DND-41 (cell line): Measurements from ENCODE around the gene CTNNA1.

Experiments
- ATAC-seq: fragments of 200-7000 bp; cut with Tn5 transposase; 3 replicates; pipeline ENCODE4 v1.9.1; 2021; ENCODE audit warnings: low read depth; ENCODE audit not compliant: insufficient read depth
- DNase-seq: peaks from one replicate; pipeline ENCODE4 v3.0.0-alpha.2; 2020
- H2AFZ ChIP-seq: 2 replicates; pipeline ENCODE4 v1.6.0; 2012; ENCODE audit warnings: low read depth, low read length
- H3K27ac ChIP-seq: 2 replicates; pipeline ENCODE4 v1.5.1; 2012; ENCODE audit warnings: low read length, inconsistent platforms
- H3K27me3 ChIP-seq: fragments of 200-600 bp; sonication (generic); 2 replicates; pipeline ENCODE4 v1.6.0; 2012; ENCODE audit warnings: low read length, mild to moderate bottlenecking, inconsistent platforms; ENCODE audit not compliant: insufficient read depth, poor library complexity
- H3K36me3 ChIP-seq: 2 replicates; pipeline ENCODE4 v1.5.1; 2012; ENCODE audit warnings: low read length, inconsistent platforms; ENCODE audit not compliant: insufficient read depth
- H3K4me1 ChIP-seq: 2 replicates; pipeline ENCODE4 v1.5.1; 2012; ENCODE audit warnings: mild to moderate bottlenecking, low read length; ENCODE audit not compliant: insufficient read depth
- H3K4me2 ChIP-seq: 2 replicates; pipeline ENCODE4 v1.6.0; 2012; ENCODE audit warnings: mild to moderate bottlenecking, moderate library complexity, low read length, inconsistent platforms; ENCODE audit not compliant: insufficient read depth
- H3K4me3 ChIP-seq, 2 experiments: fragments of 200-600 bp in 1 of 2; shearing (Covaris generic) in 1 of 2; 2 replicates each; pipeline ENCODE4 v1.5.1; 2012 to 2016; ENCODE audit warnings: inconsistent platforms in 2 of 2, low read length in 2 of 2, mild to moderate bottlenecking in 2 of 2, low read depth in 1 of 2, moderate library complexity in 1 of 2
- H3K79me2 ChIP-seq: 2 replicates; pipeline ENCODE4 v1.6.0; 2012; ENCODE audit warnings: low read length, inconsistent platforms; ENCODE audit not compliant: insufficient read depth
- H3K9ac ChIP-seq: 2 replicates; pipeline ENCODE4 v1.6.0; 2012; ENCODE audit warnings: low read depth, mild to moderate bottlenecking, inconsistent platforms, low read length, moderate library complexity
- H3K9me3 ChIP-seq: 2 replicates; pipeline ENCODE4 v1.5.1; 2012; ENCODE audit warnings: low read length, moderate library complexity, mild to moderate bottlenecking, inconsistent platforms; ENCODE audit not compliant: insufficient read depth, severe bottlenecking
- H4K20me1 ChIP-seq: 2 replicates; pipeline ENCODE4 v1.6.0; 2012; ENCODE audit warnings: low read length; ENCODE audit not compliant: insufficient read depth
- EZH2 ChIP-seq: IDR thresholded peaks from 3 replicates; pipeline ENCODE4 v1.6.1; 2012; ENCODE audit warnings: borderline replicate concordance, low read depth, mild to moderate bottlenecking, moderate library complexity, low read length, inconsistent platforms; ENCODE audit not compliant: severe bottlenecking
- TF ChIP-seq, protein P1 (sequence below): IDR thresholded peaks from 2 replicates; pipeline ENCODE4 v1.5.1; 2012; ENCODE audit warnings: borderline replicate concordance, low read length, moderate library complexity, mild to moderate bottlenecking; ENCODE audit not compliant: poor library complexity, severe bottlenecking; ENCODE audit errors: extremely low read depth

Gene CTNNA1

DNA sequence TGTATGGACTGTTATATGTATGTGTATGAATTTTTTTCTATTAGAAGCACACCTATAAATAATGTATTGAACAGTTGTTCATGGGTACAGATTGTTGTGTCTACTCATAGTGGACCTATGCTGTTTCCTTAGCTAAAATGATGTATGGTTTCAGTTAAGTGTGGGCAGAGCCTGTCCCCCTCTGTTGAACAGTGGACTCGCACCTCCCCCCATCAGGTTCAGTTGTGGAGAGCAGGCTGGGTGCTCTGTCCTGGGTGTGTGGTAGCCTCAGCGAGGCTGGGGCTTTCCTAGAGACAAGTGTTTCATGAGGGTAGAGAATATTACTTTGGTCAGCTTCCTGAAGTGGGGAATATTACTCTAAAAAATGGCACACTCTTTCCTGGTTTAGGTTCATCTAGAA, 169.3 kb downstream of the CTNNA1 start:
- no peak for DNase-seq
- ATAC-seq: no peak
- no peak overlapping the region for H3K9ac ChIP-seq
- no peaks in the 10 kb centered on the region for H3K36me3 ChIP-seq
- H3K4me1 ChIP-seq: no peaks in the 10 kb centered on the region
- no peaks in the 10 kb centered on the region for H3K27me3 ChIP-seq
- H2AFZ ChIP-seq: no peak overlapping the region
- no peak overlapping the region for H3K27ac ChIP-seq
- no peak overlapping the region for H3K4me3 ChIP-seq
- H3K79me2 ChIP-seq: no peaks in the 10 kb centered on the region
- H4K20me1 ChIP-seq: no peaks in the 10 kb centered on the region
- no peak overlapping the region for H3K4me2 ChIP-seq
- H3K9me3 ChIP-seq: no peaks in the 10 kb centered on the region
- no peak for TF ChIP-seq EZH2
- TF ChIP-seq, protein P1, sequence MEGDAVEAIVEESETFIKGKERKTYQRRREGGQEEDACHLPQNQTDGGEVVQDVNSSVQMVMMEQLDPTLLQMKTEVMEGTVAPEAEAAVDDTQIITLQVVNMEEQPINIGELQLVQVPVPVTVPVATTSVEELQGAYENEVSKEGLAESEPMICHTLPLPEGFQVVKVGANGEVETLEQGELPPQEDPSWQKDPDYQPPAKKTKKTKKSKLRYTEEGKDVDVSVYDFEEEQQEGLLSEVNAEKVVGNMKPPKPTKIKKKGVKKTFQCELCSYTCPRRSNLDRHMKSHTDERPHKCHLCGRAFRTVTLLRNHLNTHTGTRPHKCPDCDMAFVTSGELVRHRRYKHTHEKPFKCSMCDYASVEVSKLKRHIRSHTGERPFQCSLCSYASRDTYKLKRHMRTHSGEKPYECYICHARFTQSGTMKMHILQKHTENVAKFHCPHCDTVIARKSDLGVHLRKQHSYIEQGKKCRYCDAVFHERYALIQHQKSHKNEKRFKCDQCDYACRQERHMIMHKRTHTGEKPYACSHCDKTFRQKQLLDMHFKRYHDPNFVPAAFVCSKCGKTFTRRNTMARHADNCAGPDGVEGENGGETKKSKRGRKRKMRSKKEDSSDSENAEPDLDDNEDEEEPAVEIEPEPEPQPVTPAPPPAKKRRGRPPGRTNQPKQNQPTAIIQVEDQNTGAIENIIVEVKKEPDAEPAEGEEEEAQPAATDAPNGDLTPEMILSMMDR: no peak

DNA sequence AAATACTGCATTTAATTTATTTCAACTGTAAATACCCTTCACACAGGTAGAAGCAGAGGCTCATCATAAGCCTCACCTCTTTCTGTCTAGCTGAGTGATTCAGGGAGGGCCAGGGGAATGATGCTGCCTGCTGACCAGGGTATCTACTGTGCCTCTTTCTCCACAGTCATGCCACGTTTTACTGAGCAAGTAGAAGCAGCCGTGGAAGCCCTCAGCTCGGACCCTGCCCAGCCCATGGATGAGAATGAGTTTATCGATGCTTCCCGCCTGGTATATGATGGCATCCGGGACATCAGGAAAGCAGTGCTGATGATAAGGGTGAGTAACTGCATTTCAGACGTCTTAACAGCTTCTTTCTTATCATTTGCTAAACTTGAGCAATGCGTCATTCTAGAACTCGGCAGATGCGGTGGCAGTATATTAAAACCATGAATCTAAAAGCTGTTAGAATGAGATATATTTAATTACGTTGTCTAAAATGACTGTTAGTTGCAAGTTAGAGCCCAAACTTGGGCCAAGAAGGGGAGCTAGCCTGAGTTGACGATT, 171.9 kb downstream of the CTNNA1 start:
- Histone ChIP-seq H3K9me3 (no peaks in the 10 kb centered on the region), H4K20me1 (no peaks in the 10 kb centered on the region), H3K79me2 (no peaks in the 10 kb centered on the region), H3K36me3 (no peaks in the 10 kb centered on the region), H3K9ac (no peak overlapping the region), H3K4me3 (no peak overlapping the region), H3K27ac (no peak overlapping the region), H2AFZ (no peak overlapping the region), H3K4me2 (no peak overlapping the region), H3K27me3 (no peaks in the 10 kb centered on the region), H3K4me1 (no peaks in the 10 kb centered on the region)
- DNase-seq (no peak), ATAC-seq (no peak)
- TF ChIP-seq, protein P1: no peak
- no peak for TF ChIP-seq EZH2

DNA sequence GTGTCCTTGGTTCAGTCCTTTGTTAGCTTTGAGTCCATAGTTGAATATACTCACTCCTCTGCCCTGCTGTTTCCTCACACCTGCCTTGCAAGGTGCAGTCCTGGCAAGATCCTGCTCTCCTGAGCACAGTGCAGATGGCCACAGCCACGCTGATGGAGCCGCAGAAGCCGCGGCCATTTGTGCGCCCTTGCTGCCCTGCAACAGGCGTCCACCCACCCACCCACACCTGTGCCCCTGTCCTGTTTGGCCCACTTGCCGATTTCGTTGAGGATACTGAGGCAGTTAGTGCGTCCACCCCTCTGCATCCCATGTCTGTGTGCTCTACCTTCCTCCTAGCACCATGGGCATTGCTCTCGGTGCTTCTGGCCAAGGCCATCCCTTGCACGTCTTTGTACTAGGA, 173.0 kb downstream of the CTNNA1 start:
- H2AFZ ChIP-seq: no peak overlapping the region
- no peaks in the 10 kb centered on the region for H3K9me3 ChIP-seq
- H3K9ac ChIP-seq: no peak overlapping the region
- no peak for TF ChIP-seq EZH2
- TF ChIP-seq, protein P1: no peak
- H3K27ac ChIP-seq: no peak overlapping the region
- H3K4me2 ChIP-seq: no peak overlapping the region
- no peaks in the 10 kb centered on the region for H4K20me1 ChIP-seq
- H3K79me2 ChIP-seq: no peaks in the 10 kb centered on the region
- no peak for ATAC-seq
- DNase-seq: no peak
- H3K36me3 ChIP-seq: no peaks in the 10 kb centered on the region
- H3K27me3 ChIP-seq: no peaks in the 10 kb centered on the region
- H3K4me1 ChIP-seq: no peaks in the 10 kb centered on the region
- H3K4me3 ChIP-seq: no peak overlapping the region
